ENCODE results near the gene GP2. TPM values are rescaled to one million over a fixed set of nuclear protein-coding genes. Genes with fewer than 3 reads are reported as not detected.
"Not testable (repeated sequence)": the region's sequence is repeated elsewhere in the genome, so short reads cannot be mapped to it uniquely, and the experiment has no call there.

The GP2 gene
- total RNA-seq, 2 experiments from 2014 or later = not detected

GRCh38 chr16:20312536-20313095 lies 14.7 kb downstream of the GP2 start:
- H3K4me1 Mint-ChIP-seq; H3K9me3 Mint-ChIP-seq (ENCODE audit: low read depth); intact Hi-C loops (cut with DNase I, micrococcal nuclease); H3K4me3 Mint-ChIP-seq; H3K27me3 Mint-ChIP-seq; H3K27ac Mint-ChIP-seq; ATAC-seq; POLR2A ChIA-PET; DNase-seq; H3K36me3 Mint-ChIP-seq (ENCODE audit: low read depth): not testable (repeated sequence)
- CTCF ChIA-PET = interaction anchor here (1.8 kb wide), 1 partner anchor 12 kb away, joined by 11 read pairs; no protein-coding TSS in a partner anchor

GRCh38 chr16:20311548-20311947 lies 15.8 kb downstream of the GP2 start:
- H3K4me3 Mint-ChIP-seq = no peak overlapping the region
- no peaks in the 10 kb centered on the region for H3K36me3 Mint-ChIP-seq (ENCODE audit: low read depth)
- intact Hi-C loops (cut with DNase I, micrococcal nuclease) = no loop called here
- H3K4me1 Mint-ChIP-seq = no peaks in the 10 kb centered on the region
- ChIA-PET CTCF (interaction anchor here (1.8 kb wide), 1 partner anchor 11 kb away, joined by 11 read pairs; no protein-coding TSS in a partner anchor), POLR2A (no interaction called here)
- ATAC-seq (no peak), DNase-seq (no peak)
- peaks cover 4% of the 10 kb centered on the region for H3K9me3 Mint-ChIP-seq (ENCODE audit: low read depth)
- H3K27ac Mint-ChIP-seq = no peak overlapping the region
- H3K27me3 Mint-ChIP-seq = peaks cover 9% of the 10 kb centered on the region

- CTCF ChIA-PET = interaction anchor here (2.8 kb wide), 1 partner anchor 11 kb away, joined by 13 read pairs; no protein-coding TSS in a partner anchor
- H3K27me3 Mint-ChIP-seq = peaks cover 13% of the 10 kb centered on the region
- no peak overlapping the region for H3K27ac Mint-ChIP-seq
- ATAC-seq (no peak), DNase-seq (no peak)
- H3K4me1 Mint-ChIP-seq = no peaks in the 10 kb centered on the region
- POLR2A ChIA-PET = no interaction called here
- peaks cover 4% of the 10 kb centered on the region for H3K9me3 Mint-ChIP-seq (ENCODE audit: low read depth)
- H3K36me3 Mint-ChIP-seq (ENCODE audit: low read depth) = no peaks in the 10 kb centered on the region
- no peak overlapping the region for H3K4me3 Mint-ChIP-seq
- intact Hi-C loops (cut with DNase I, micrococcal nuclease) = no loop called here
These were observed 16.6 kb downstream of the GP2 start for GRCh38 chr16:20310421-20311395.

- ATAC-seq (no peak), DNase-seq (no peak)
- Mint-ChIP-seq H3K4me1 (no peaks in the 10 kb centered on the region), H3K36me3 (ENCODE audit: low read depth) (no peaks in the 10 kb centered on the region), H3K27me3 (peaks cover 16% of the 10 kb centered on the region), H3K4me3 (no peak overlapping the region), H3K27ac (no peak overlapping the region), H3K9me3 (ENCODE audit: low read depth) (peaks cover 4% of the 10 kb centered on the region)
- ChIA-PET POLR2A (no interaction called here), CTCF (interaction anchor here (1.4 to 2.8 kb wide), 2 partner anchors 10 to 402 kb away, joined by 4 to 13 read pairs; no protein-coding TSS in a partner anchor)
- intact Hi-C loops (cut with DNase I, micrococcal nuclease) = no loop called here
These were observed 17.5 kb downstream of the GP2 start for GRCh38 chr16:20309786-20310185.

GRCh38 chr16:20308801-20309590 lies 18.3 kb downstream of the GP2 start:
- intact Hi-C loops (cut with DNase I, micrococcal nuclease) = no loop called here
- ChIA-PET CTCF (interaction anchor here (1.4 to 2.8 kb wide), 2 partner anchors 9 to 402 kb away, joined by 4 to 13 read pairs; no protein-coding TSS in a partner anchor), POLR2A (no interaction called here)
- Mint-ChIP-seq H3K9me3 (ENCODE audit: low read depth) (peaks cover 4% of the 10 kb centered on the region), H3K4me3 (no peak overlapping the region), H3K27ac (no peak overlapping the region), H3K27me3 (peaks cover 16% of the 10 kb centered on the region), H3K36me3 (ENCODE audit: low read depth) (no peaks in the 10 kb centered on the region), H3K4me1 (no peaks in the 10 kb centered on the region)
- ATAC-seq (no peak), DNase-seq (no peak)

GRCh38 chr16:20308266-20308665 lies 19.0 kb downstream of the GP2 start:
- Mint-ChIP-seq H3K4me1 (no peaks in the 10 kb centered on the region), H3K27me3 (peaks cover 14% of the 10 kb centered on the region), H3K27ac (no peak overlapping the region), H3K9me3 (ENCODE audit: low read depth) (peaks cover 2% of the 10 kb centered on the region), H3K36me3 (ENCODE audit: low read depth) (no peaks in the 10 kb centered on the region), H3K4me3 (no peak overlapping the region)
- intact Hi-C loops (cut with DNase I, micrococcal nuclease) = no loop called here
- no peak for DNase-seq
- ATAC-seq = no peak
- POLR2A ChIA-PET = no interaction called here
- CTCF ChIA-PET = interaction anchor here (2.8 kb wide), 1 partner anchor 8 kb away, joined by 13 read pairs; no protein-coding TSS in a partner anchor

GRCh38 chr16:20307791-20308190 lies 19.5 kb downstream of the GP2 start:
- Mint-ChIP-seq H3K27me3 (peaks cover 12% of the 10 kb centered on the region), H3K27ac (no peak overlapping the region), H3K36me3 (ENCODE audit: low read depth) (no peaks in the 10 kb centered on the region), H3K9me3 (ENCODE audit: low read depth) (no peaks in the 10 kb centered on the region), H3K4me3 (no peak overlapping the region), H3K4me1 (no peaks in the 10 kb centered on the region)
- CTCF ChIA-PET = interaction anchor here (2.8 kb wide), 1 partner anchor 8 kb away, joined by 13 read pairs; no protein-coding TSS in a partner anchor
- no peak for DNase-seq
- POLR2A ChIA-PET = no interaction called here
- intact Hi-C loops (cut with DNase I, micrococcal nuclease) = no loop called here
- no peak for ATAC-seq

GRCh38 chr16:20307240-20307671 lies 20.1 kb downstream of the GP2 start:
- peaks cover 12% of the 10 kb centered on the region for H3K27me3 Mint-ChIP-seq

GRCh38 chr16:20306401-20306800 lies 20.9 kb downstream of the GP2 start:
- Mint-ChIP-seq H3K36me3 (ENCODE audit: low read depth) (no peaks in the 10 kb centered on the region), H3K27ac (no peak overlapping the region), H3K4me1 (no peaks in the 10 kb centered on the region), H3K9me3 (ENCODE audit: low read depth) (no peaks in the 10 kb centered on the region), H3K4me3 (no peak overlapping the region), H3K27me3 (peaks cover 12% of the 10 kb centered on the region)
- CTCF ChIA-PET = interaction anchor here (0.6 kb wide), 1 partner anchor 198 kb away, joined by 3 read pairs; no protein-coding TSS in a partner anchor
- DNase-seq (no peak), ATAC-seq (no peak)
- intact Hi-C loops (cut with DNase I, micrococcal nuclease) = no loop called here
- POLR2A ChIA-PET = no interaction called here

More at GRCh38 chr16:20307240-20307671, 20.1 kb downstream of the GP2 start:
- Mint-ChIP-seq H3K36me3 (ENCODE audit: low read depth) (no peaks in the 10 kb centered on the region), H3K9me3 (ENCODE audit: low read depth) (no peaks in the 10 kb centered on the region), H3K27ac (no peak overlapping the region), H3K4me1 (no peaks in the 10 kb centered on the region), H3K4me3 (no peak overlapping the region)
- no peak for ATAC-seq
- intact Hi-C loops (cut with DNase I, micrococcal nuclease) = no loop called here
- POLR2A ChIA-PET = no interaction called here
- DNase-seq = no peak
- CTCF ChIA-PET = interaction anchor here (0.6 kb wide), 3 partner anchors 199 to 434 kb away, joined by 3 read pairs; no protein-coding TSS in a partner anchor

GRCh38 chr16:20303012-20303411 lies 24.3 kb downstream of the GP2 start:
- intact Hi-C loops (cut with DNase I, micrococcal nuclease) = loop anchor here in 1 of 2 experiments (5.0 kb wide), 1 partner anchor 201 kb away; no protein-coding TSS in a partner anchor

GRCh38 chr16:20302389-20302788 lies 24.9 kb downstream of the GP2 start:
- H3K4me3 Mint-ChIP-seq = no peak overlapping the region

More at GRCh38 chr16:20303012-20303411, 24.3 kb downstream of the GP2 start:
- CTCF ChIA-PET = interaction anchor here (0.6 to 1.6 kb wide), 2 partner anchors 384 to 395 kb away, joined by 3 to 5 read pairs; no protein-coding TSS in a partner anchor
- ATAC-seq (no peak), DNase-seq (no peak)
- Mint-ChIP-seq H3K27ac (no peak overlapping the region), H3K4me1 (no peaks in the 10 kb centered on the region), H3K4me3 (no peak overlapping the region), H3K36me3 (ENCODE audit: low read depth) (no peaks in the 10 kb centered on the region), H3K27me3 (peaks cover 20% of the 10 kb centered on the region), H3K9me3 (ENCODE audit: low read depth) (no peaks in the 10 kb centered on the region)
- POLR2A ChIA-PET = no interaction called here

More at GRCh38 chr16:20302389-20302788, 24.9 kb downstream of the GP2 start:
- H3K27me3 Mint-ChIP-seq = peaks cover 24% of the 10 kb centered on the region
- DNase-seq = no peak
- ATAC-seq = no peak
- no peaks in the 10 kb centered on the region for H3K4me1 Mint-ChIP-seq
- intact Hi-C loops (cut with DNase I, micrococcal nuclease) = loop anchor here in 1 of 2 experiments (5.0 kb wide), 1 partner anchor 200 kb away; no protein-coding TSS in a partner anchor
- H3K9me3 Mint-ChIP-seq (ENCODE audit: low read depth) = no peaks in the 10 kb centered on the region
- no peaks in the 10 kb centered on the region for H3K36me3 Mint-ChIP-seq (ENCODE audit: low read depth)
- no peak overlapping the region for H3K27ac Mint-ChIP-seq
- CTCF ChIA-PET = interaction anchor here (0.5 to 6.6 kb wide), 4 partner anchors 9 to 402 kb away, joined by 3 to 79 read pairs (median 4); no protein-coding TSS in a partner anchor
- POLR2A ChIA-PET = no interaction called here

Data from activated CD4-positive, alpha-beta T cell treated with anti-CD3 and anti-CD28 coated beads for 36 hours (primary cell).